GM23248 (cell line): ENCODE measurements around the gene LRRC4B. TPM values are rescaled to one million over a fixed set of nuclear protein-coding genes. Genes with fewer than 3 reads are reported as not detected.
A peak's percentile ranks its signal among the peaks of the same experiment; 100 is the strongest.

Experiments
- DNase-seq: peaks from one replicate; pipeline ENCODE4 v3.0.0-alpha.2; 2015
- H2AFZ ChIP-seq: fragments of 200-600 bp; sonication (generic); 2 replicates; pipeline ENCODE4 v1.6.1; 2016; ENCODE audit warnings: antibody characterized with exemption
- H3F3A ChIP-seq: fragments of 200-600 bp; sonication (generic); 2 replicates; pipeline ENCODE4 v1.6.1; 2016; ENCODE audit warnings: mild to moderate bottlenecking, antibody characterized with exemption, mixed run types; ENCODE audit not compliant: insufficient read depth
- H3K27ac ChIP-seq: fragments of 200-600 bp; sonication (generic); 2 replicates; pipeline ENCODE4 v1.5.1; 2016; ENCODE audit warnings: mild to moderate bottlenecking
- H3K27me3 ChIP-seq: fragments of 200-600 bp; sonication (generic); replicated peaks from 2 replicates; pipeline ENCODE4 v1.6.1; 2016; ENCODE audit warnings: mild to moderate bottlenecking; ENCODE audit not compliant: insufficient read depth
- H3K36me3 ChIP-seq: fragments of 200-600 bp; sonication (generic); 2 replicates; pipeline ENCODE4 v1.6.1; 2016; ENCODE audit warnings: low read depth, mild to moderate bottlenecking
- H3K4me1 ChIP-seq: fragments of 200-600 bp; sonication (generic); 2 replicates; pipeline ENCODE4 v1.6.1; 2016; ENCODE audit warnings: mild to moderate bottlenecking; ENCODE audit not compliant: insufficient read depth
- H3K4me2 ChIP-seq: fragments of 200-600 bp; sonication (generic); one replicate; pipeline ENCODE4 v1.6.1; 2016; ENCODE audit warnings: mild to moderate bottlenecking; ENCODE audit not compliant: unreplicated experiment
- H3K4me3 ChIP-seq: fragments of 200-600 bp; sonication (generic); 2 replicates; pipeline ENCODE4 v1.5.1; 2016; ENCODE audit warnings: mild to moderate bottlenecking
- H3K79me2 ChIP-seq: fragments of 200-600 bp; sonication (generic); 2 replicates; pipeline ENCODE4 v1.6.1; 2016; ENCODE audit warnings: mild to moderate bottlenecking; ENCODE audit not compliant: insufficient read depth
- H3K9ac ChIP-seq: fragments of 200-600 bp; sonication (generic); 2 replicates; pipeline ENCODE4 v1.6.1; 2016; ENCODE audit warnings: mild to moderate bottlenecking
- H3K9me2 ChIP-seq: fragments of 200-600 bp; sonication (generic); 2 replicates; pipeline ENCODE4 v1.6.1; 2016; ENCODE audit warnings: mixed run types, mild to moderate bottlenecking, moderate library complexity; ENCODE audit not compliant: insufficient read depth
- H3K9me3 ChIP-seq: fragments of 200-600 bp; sonication (generic); one replicate; pipeline ENCODE4 v1.6.1; 2017; ENCODE audit warnings: low read depth
- H4K20me1 ChIP-seq: fragments of 200-600 bp; sonication (generic); 2 replicates; pipeline ENCODE4 v1.6.0; 2016; ENCODE audit not compliant: insufficient read depth
- EZH2 ChIP-seq: fragments of 200-600 bp; sonication (generic); IDR thresholded peaks from 2 replicates; pipeline ENCODE4 v1.6.1; 2018; ENCODE audit warnings: antibody characterized with exemption, mild to moderate bottlenecking; ENCODE audit not compliant: insufficient read depth, poor library complexity, severe bottlenecking
- EZH2phosphoT487 ChIP-seq: fragments of 200-600 bp; sonication (generic); IDR thresholded peaks from 2 replicates; pipeline ENCODE4 v1.6.1; 2018; ENCODE audit warnings: antibody characterized with exemption, moderate library complexity, mild to moderate bottlenecking, low read depth; ENCODE audit not compliant: insufficient read depth
- WGBS, 2 experiments: methylation state at CpG; one replicate each; pipeline ENCODE4 v1.1.6; 2015 to 2017; ENCODE audit warnings: low lambda C conversion rate in 2 of 2, low coverage in 1 of 2; ENCODE audit errors: missing lambda C conversion rate in 2 of 2; 5-methylcytosine and 5-hydroxymethylcytosine counted together
- in situ Hi-C: fragments of 300-500 bp; cut with MboI; formaldehyde crosslinking; loops from 2 replicates; pipeline ENCODE4 v1.15.0; 2020
- polyA plus RNA-seq: library from polyadenylated mRNA; unstranded; fragments of >200 nt; fragmentation: Nextera tagmentation; extraction: Ambion mirVana; gene quantifications from 2 replicates; pipeline ENCODE4 v1.2.1, GENCODE V29; 2016
- total RNA-seq: library from RNA; depleted of rRNA; stranded (reverse); fragments of >200 nt; shearing (Covaris generic); gene quantifications from 2 replicates; pipeline ENCODE4 v1.2.3, GENCODE V29; 2014

The LRRC4B gene
- total and polyA plus RNA-seq, 2 experiments from 2014 or later = not detected

DNA sequence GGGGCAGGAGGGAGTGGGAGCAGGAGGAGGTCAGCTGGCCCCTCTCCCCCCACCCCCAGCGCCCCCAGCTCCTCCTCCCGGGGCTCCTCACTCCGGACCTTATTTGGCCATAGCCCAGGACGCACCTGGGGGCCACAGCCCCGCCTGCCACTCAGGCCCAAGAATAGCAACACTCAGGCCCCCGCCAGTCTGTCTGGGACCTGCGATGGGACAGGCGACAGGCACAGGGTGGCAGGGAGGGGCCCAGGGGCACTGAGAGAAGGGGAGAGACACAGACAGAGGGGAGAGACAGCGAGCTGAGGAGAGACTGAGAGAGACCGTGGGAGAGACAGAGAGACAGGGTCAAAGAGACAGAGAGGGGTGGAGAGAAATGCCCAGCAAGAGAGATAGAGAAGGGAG lies 67.5 kb downstream of the LRRC4B start:
- TF ChIP-seq EZH2 = no peak
- DNase-seq = no peak
- H3K9me3 ChIP-seq = no peaks in the 10 kb centered on the region
- WGBS, 2 experiments = 33% methylated on average over 8 to 10 of the region's 10 CpGs
- no peaks in the 10 kb centered on the region for H4K20me1 ChIP-seq
- H3F3A ChIP-seq = no peaks in the 10 kb centered on the region
- H3K79me2 ChIP-seq = no peaks in the 10 kb centered on the region
- H3K27me3 ChIP-seq = peaks cover 10% of the 10 kb centered on the region
- no peaks in the 10 kb centered on the region for H3K9me2 ChIP-seq
- H3K4me1 ChIP-seq = no peaks in the 10 kb centered on the region
- no peak overlapping the region for H3K27ac ChIP-seq
- H3K4me2 ChIP-seq = no peak overlapping the region
- H3K36me3 ChIP-seq = no peaks in the 10 kb centered on the region
- H3K4me3 ChIP-seq = no peak overlapping the region
- H2AFZ ChIP-seq = no peak overlapping the region
- H3K9ac ChIP-seq = no peak overlapping the region
- in situ Hi-C loops = no loop called here

- no peaks in the 10 kb centered on the region for H3K36me3 ChIP-seq
- no peaks in the 10 kb centered on the region for H3F3A ChIP-seq
- TF ChIP-seq EZH2phosphoT487 (no peak), EZH2 (no peak)
- peak; percentile 19 for DNase-seq
- no peak overlapping the region for H2AFZ ChIP-seq
- no peak overlapping the region for H3K4me3 ChIP-seq
- peaks cover 10% of the 10 kb centered on the region for H3K27me3 ChIP-seq
- 18 to 26% methylated on average over 18 to 22 of the region's 27 CpGs for WGBS, 2 experiments
- H3K4me2 ChIP-seq = no peak overlapping the region
- no peaks in the 10 kb centered on the region for H3K4me1 ChIP-seq
- H3K79me2 ChIP-seq = no peaks in the 10 kb centered on the region
- in situ Hi-C loops = no loop called here
- no peaks in the 10 kb centered on the region for H4K20me1 ChIP-seq
- no peak overlapping the region for H3K27ac ChIP-seq
- no peaks in the 10 kb centered on the region for H3K9me2 ChIP-seq
- no peak overlapping the region for H3K9ac ChIP-seq
- H3K9me3 ChIP-seq = no peaks in the 10 kb centered on the region
These were observed 68.0 kb downstream of the LRRC4B start for GRCh38 chr19:50500060-50500752.

- no peaks in the 10 kb centered on the region for H3K36me3 ChIP-seq
- no peaks in the 10 kb centered on the region for H3K9me3 ChIP-seq
- no peaks in the 10 kb centered on the region for H4K20me1 ChIP-seq
- no peak for DNase-seq
- in situ Hi-C loops = no loop called here
- 54 to 76% methylated on average over 11 of the region's 11 CpGs for WGBS, 2 experiments
- no peaks in the 10 kb centered on the region for H3K79me2 ChIP-seq
- H3K9me2 ChIP-seq = no peaks in the 10 kb centered on the region
- H2AFZ ChIP-seq = no peak overlapping the region
- H3K9ac ChIP-seq = no peak overlapping the region
- H3K27ac ChIP-seq = no peak overlapping the region
- no peak for TF ChIP-seq EZH2phosphoT487
- no peak for TF ChIP-seq EZH2
- H3K4me2 ChIP-seq = no peak overlapping the region
- H3F3A ChIP-seq = no peaks in the 10 kb centered on the region
- no peak overlapping the region for H3K4me3 ChIP-seq
- peaks cover 10% of the 10 kb centered on the region for H3K27me3 ChIP-seq
- no peaks in the 10 kb centered on the region for H3K4me1 ChIP-seq
These were observed 69.8 kb downstream of the LRRC4B start for GRCh38 chr19:50498219-50499056.

DNA sequence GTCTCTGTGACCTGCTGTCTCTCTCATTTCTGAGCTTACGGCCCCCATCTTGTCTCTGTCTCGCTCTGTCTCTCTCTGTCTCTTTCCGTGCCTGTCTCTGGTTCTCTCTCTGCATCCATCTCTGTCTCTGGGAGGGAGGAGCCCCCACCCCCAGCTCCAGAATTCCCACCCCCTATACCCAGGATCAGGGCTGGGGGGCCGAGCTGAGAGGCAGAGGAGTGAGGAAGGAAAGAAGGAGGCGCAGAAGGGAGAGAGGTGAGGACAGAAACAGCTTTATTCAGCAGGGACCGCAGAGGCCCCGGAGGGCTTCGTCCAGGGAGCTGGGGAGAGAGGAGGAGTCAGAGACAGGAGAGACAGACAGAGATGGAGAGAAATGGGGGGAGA lies 71.2 kb downstream of the LRRC4B start:
- no peak overlapping the region for H2AFZ ChIP-seq
- peaks cover 10% of the 10 kb centered on the region for H3K27me3 ChIP-seq
- no peaks in the 10 kb centered on the region for H3K4me1 ChIP-seq
- in situ Hi-C loops = no loop called here
- H3K9ac ChIP-seq = no peak overlapping the region
- H3K9me3 ChIP-seq = no peaks in the 10 kb centered on the region
- no peaks in the 10 kb centered on the region for H3K36me3 ChIP-seq
- no peaks in the 10 kb centered on the region for H3K79me2 ChIP-seq
- no peak for DNase-seq
- 31 to 42% methylated on average over 5 to 8 of the region's 8 CpGs for WGBS, 2 experiments
- H4K20me1 ChIP-seq = no peaks in the 10 kb centered on the region
- H3K9me2 ChIP-seq = no peaks in the 10 kb centered on the region
- H3K4me2 ChIP-seq = no peak overlapping the region
- H3K27ac ChIP-seq = no peak overlapping the region
- no peaks in the 10 kb centered on the region for H3F3A ChIP-seq
- no peak overlapping the region for H3K4me3 ChIP-seq
- TF ChIP-seq EZH2 (no peak), EZH2phosphoT487 (no peak)
